Skin epidermis (tissue), 12 donors: ENCODE measurements around the gene C5orf46.
A peak's percentile ranks its signal among the peaks of the same experiment; 100 is the strongest.
"Not testable (repeated sequence)": the region's sequence is repeated elsewhere in the genome, so short reads cannot be mapped to it uniquely, and the experiment has no call there.

ENCODE experiments used
- H3K27ac ChIP-seq, 21 experiments: fragments of 200-600 bp; sonication (generic) in 11 of 21; one replicate each; pipeline ENCODE4 v1.5.0; 2020; ENCODE audit warnings: mild to moderate bottlenecking in 3 of 21, inconsistent platforms in 2 of 21, moderate library complexity in 2 of 21
- H3K4me3 ChIP-seq, 7 experiments: fragments of 200-600 bp; sonication (generic) in 2 of 7; one replicate each; pipeline ENCODE4 v1.5.0; 2020; ENCODE audit warnings: inconsistent platforms in 2 of 7, mild to moderate bottlenecking in 2 of 7, moderate library complexity in 1 of 7

C5orf46 gene

GRCh38 chr5:147898875-147899401 lies 7.4 kb downstream of the C5orf46 start:
- Histone ChIP-seq H3K4me3 (no peak overlapping the region), H3K27ac (no peak overlapping the region)

- H3K4me3 ChIP-seq = no peak overlapping the region
- peak overlapping the region in 1 of 21 experiments; percentile 17 for H3K27ac ChIP-seq
Measured at GRCh38 chr5:147895864-147896263, 10.5 kb downstream of the C5orf46 start.

- H3K27ac ChIP-seq = peak overlapping the region in 15 of 21 experiments; percentile 13 to 77 (median 46)
- H3K4me3 ChIP-seq = no peak overlapping the region
Measured at GRCh38 chr5:147893820-147894219, 12.5 kb downstream of the C5orf46 start.

GRCh38 chr5:147892696-147893296 lies 13.5 kb downstream of the C5orf46 start:
- H3K27ac ChIP-seq = peak overlapping the region in 12 of 21 experiments; percentile 14 to 77 (median 50)

GRCh38 chr5:147887930-147888329 lies 18.4 kb downstream of the C5orf46 start:
- Histone ChIP-seq H3K27ac (no peak overlapping the region), H3K4me3 (no peak overlapping the region)

More at GRCh38 chr5:147892696-147893296, 13.5 kb downstream of the C5orf46 start:
- no peak overlapping the region for H3K4me3 ChIP-seq

- no peak overlapping the region for H3K27ac ChIP-seq
- H3K4me3 ChIP-seq = no peak overlapping the region
Measured at GRCh38 chr5:147887026-147887627, 19.2 kb downstream of the C5orf46 start.

GRCh38 chr5:147882586-147883313 lies 23.6 kb downstream of the C5orf46 start:
- H3K27ac ChIP-seq = no peak overlapping the region
- no peak overlapping the region for H3K4me3 ChIP-seq

- Histone ChIP-seq H3K27ac (no peak overlapping the region), H3K4me3 (no peak overlapping the region)
Measured at GRCh38 chr5:147880487-147880886, 25.9 kb downstream of the C5orf46 start.

GRCh38 chr5:147879784-147880183 lies 26.6 kb downstream of the C5orf46 start:
- no peak overlapping the region for H3K4me3 ChIP-seq
- no peak overlapping the region for H3K27ac ChIP-seq

- Histone ChIP-seq H3K4me3 (no peak within 1 kb of the TSS), H3K27ac (no peak within 1 kb of the TSS)
Measured at GRCh38 chr5:147878066-147878759, 28.1 kb downstream of the C5orf46 start, which contains the start of gene SCGB3A2. Gene SCGB3A2, plus strand, starts transcription at chr5:147878711. Its CDS starts 93 bp downstream, at chr5:147878804.

- H3K27ac ChIP-seq = no peak overlapping the region
- no peak overlapping the region for H3K4me3 ChIP-seq
Measured at GRCh38 chr5:147876626-147877025, 29.7 kb downstream of the C5orf46 start.

GRCh38 chr5:147876141-147876540 lies 30.2 kb downstream of the C5orf46 start:
- H3K4me3 ChIP-seq = no peak overlapping the region
- no peak overlapping the region for H3K27ac ChIP-seq

- H3K4me3 ChIP-seq = no peak overlapping the region
- H3K27ac ChIP-seq = no peak overlapping the region
Measured at GRCh38 chr5:147874910-147875367, 31.4 kb downstream of the C5orf46 start.

GRCh38 chr5:147874118-147874875 lies 32.0 kb downstream of the C5orf46 start:
- not testable (repeated sequence) for H3K27ac ChIP-seq, H3K4me3 ChIP-seq

- not testable (repeated sequence) for H3K27ac ChIP-seq
Measured at GRCh38 chr5:147872744-147873435, 33.4 kb downstream of the C5orf46 start.

GRCh38 chr5:147871980-147872549 lies 34.3 kb downstream of the C5orf46 start:
- H3K4me3 ChIP-seq, H3K27ac ChIP-seq: not testable (repeated sequence)

More at GRCh38 chr5:147872744-147873435, 33.4 kb downstream of the C5orf46 start:
- H3K4me3 ChIP-seq = not testable (repeated sequence)

- not testable (repeated sequence) for H3K4me3 ChIP-seq, H3K27ac ChIP-seq
Measured at GRCh38 chr5:147869892-147870291, 36.4 kb downstream of the C5orf46 start.

GRCh38 chr5:147869112-147869511 lies 37.2 kb downstream of the C5orf46 start:
- H3K4me3 ChIP-seq = no peak overlapping the region
- no peak overlapping the region for H3K27ac ChIP-seq
